GM20000 (cell line): ENCODE results near the gene MAGI2.

Source experiments
- DNase-seq: peaks from one replicate; pipeline ENCODE4 v3.0.0; 2012; ENCODE audit warnings: low spot score
- TF ChIP-seq, protein P1 (sequence below): IDR thresholded peaks from 2 replicates; pipeline ENCODE4 v1.5.1; 2012; ENCODE audit warnings: mild to moderate bottlenecking, control low read depth; ENCODE audit errors: extremely low read depth, missing control alignments

Gene MAGI2

GRCh38 chr7:79406371-79406770, 47.1 kb downstream of the MAGI2 start:
- no peak for DNase-seq
- TF ChIP-seq, protein P1, sequence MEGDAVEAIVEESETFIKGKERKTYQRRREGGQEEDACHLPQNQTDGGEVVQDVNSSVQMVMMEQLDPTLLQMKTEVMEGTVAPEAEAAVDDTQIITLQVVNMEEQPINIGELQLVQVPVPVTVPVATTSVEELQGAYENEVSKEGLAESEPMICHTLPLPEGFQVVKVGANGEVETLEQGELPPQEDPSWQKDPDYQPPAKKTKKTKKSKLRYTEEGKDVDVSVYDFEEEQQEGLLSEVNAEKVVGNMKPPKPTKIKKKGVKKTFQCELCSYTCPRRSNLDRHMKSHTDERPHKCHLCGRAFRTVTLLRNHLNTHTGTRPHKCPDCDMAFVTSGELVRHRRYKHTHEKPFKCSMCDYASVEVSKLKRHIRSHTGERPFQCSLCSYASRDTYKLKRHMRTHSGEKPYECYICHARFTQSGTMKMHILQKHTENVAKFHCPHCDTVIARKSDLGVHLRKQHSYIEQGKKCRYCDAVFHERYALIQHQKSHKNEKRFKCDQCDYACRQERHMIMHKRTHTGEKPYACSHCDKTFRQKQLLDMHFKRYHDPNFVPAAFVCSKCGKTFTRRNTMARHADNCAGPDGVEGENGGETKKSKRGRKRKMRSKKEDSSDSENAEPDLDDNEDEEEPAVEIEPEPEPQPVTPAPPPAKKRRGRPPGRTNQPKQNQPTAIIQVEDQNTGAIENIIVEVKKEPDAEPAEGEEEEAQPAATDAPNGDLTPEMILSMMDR, result no peak

DNA sequence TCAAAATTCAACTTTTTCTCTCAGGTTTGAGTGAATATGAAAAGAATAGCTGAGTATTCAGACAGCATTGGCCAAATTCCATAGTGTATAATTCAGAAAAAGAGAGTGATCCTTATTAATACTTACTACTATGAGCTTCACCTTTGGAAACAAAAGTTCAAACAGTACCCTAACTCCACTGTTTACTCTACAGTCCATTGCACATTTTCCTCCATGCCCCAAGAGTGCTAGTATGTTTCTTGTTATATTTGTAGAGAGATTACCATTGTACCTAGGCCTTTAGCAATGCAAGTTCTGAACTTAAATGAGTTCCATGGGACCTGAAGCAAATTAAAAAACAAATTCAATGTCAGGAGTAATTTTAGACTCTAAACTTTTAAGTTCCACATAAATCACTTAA, 48.1 kb downstream of the MAGI2 start:
- no peak for DNase-seq
- TF ChIP-seq, protein P1, result no peak

GRCh38 chr7:79403879-79404278, 49.6 kb downstream of the MAGI2 start:
- DNase-seq, result no peak
- TF ChIP-seq, protein P1, result no peak

DNA sequence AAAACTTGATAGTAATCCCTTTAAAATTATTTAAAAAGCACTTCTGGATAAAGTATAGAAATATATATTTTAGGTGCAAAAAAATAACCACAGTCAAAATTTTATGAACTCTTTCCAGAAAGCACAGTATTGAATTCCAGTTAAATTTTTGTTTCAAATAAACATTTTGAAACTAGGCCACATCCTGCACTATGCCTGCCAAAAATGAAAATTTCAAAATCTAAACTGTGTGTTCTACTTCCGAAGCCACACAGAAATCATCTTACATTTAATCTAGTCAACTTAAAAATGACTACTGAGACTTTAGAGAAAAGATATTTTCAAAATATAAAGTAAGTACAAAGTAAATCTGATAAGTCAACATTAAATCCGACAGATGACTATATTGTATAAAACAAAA, 50.0 kb downstream of the MAGI2 start:
- TF ChIP-seq, protein P1, result no peak
- no peak for DNase-seq

DNA sequence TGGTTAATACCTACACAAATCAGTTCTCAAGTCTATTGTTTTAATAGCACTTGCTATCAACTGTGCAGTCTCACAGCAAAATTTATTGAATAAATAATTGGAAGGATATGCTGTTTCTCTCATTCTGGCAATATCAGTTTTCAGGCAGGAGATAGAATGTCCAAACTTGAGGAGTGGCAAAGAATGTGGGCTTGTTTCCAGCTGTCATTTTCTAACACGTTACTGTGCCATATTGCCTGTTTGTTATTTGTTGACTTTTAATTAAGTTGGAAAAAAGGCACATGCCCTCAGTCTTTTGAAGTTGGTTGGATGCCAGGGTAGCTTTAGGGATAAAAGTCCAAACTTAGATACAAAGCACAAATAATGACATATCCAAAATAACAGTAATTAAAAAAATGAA, 52.2 kb downstream of the MAGI2 start:
- TF ChIP-seq, protein P1, result no peak
- no peak for DNase-seq

GRCh38 chr7:79400222-79400621, 53.2 kb downstream of the MAGI2 start:
- no peak for DNase-seq
- TF ChIP-seq, protein P1, result no peak

DNA sequence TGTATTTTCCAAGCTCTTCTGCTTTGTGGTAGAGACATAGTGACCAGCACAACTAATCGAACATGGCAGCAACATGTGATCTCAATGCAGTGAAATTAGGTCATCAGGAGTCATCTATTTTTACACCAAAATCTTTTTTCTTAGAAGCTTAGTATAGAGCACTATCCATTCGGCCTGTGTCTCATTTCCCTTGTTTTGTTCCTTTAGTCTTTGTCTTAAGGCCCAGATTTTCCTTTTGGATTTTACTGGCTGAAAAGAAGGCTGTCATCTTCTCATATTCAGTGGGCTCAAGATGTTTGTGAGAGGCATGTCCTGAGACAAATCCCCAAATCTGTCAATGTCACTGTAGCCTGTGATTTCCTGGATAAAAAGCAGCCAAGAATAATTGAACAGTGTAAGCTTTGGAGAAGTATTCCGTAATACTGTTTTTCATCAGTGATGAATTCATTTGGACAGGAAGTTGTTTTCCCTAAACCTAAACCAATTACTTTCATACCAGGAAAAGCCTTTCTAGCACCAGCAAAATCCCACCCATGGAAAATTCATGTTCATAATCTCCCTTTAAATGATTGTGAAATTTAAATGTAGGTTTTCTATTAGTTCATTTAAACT, 55.2 kb downstream of the MAGI2 start:
- no peak for DNase-seq

More for the DNA sequence above, 55.2 kb downstream of the MAGI2 start:
- TF ChIP-seq, protein P1, result no peak
